NOMO-1 (cell line): ENCODE measurements around the gene STK35.

Experiments used
- DNase-seq, 2 experiments: peaks; one replicate each; lab custom pipeline; 2025; ENCODE audit not compliant: unreplicated experiment in 2 of 2; lab: John Stamatoyannopoulos, UW

Gene STK35

DNA sequence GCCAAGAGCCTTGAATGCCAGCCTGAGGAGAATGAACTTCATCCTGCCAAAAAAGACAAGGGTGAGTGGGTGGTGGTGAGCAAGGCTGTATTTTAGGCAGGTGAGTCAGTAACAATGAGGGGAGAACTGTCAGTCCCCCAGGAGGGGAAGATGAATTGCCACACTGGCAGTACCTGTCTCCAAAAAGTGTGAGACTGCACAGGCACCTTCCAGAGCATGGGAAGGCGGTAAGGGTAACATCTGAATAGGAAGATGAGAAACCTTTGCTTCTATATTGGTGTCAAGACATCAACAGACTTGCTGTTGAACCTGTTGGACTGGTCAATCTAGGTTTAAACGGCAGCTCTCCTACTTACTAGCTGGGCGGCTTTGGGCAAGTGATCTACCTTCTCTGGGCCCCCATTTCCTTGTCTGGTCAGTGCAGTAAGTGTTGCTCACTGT lies 30.9 kb downstream of the STK35 start:
- DNase-seq = no peak

DNA sequence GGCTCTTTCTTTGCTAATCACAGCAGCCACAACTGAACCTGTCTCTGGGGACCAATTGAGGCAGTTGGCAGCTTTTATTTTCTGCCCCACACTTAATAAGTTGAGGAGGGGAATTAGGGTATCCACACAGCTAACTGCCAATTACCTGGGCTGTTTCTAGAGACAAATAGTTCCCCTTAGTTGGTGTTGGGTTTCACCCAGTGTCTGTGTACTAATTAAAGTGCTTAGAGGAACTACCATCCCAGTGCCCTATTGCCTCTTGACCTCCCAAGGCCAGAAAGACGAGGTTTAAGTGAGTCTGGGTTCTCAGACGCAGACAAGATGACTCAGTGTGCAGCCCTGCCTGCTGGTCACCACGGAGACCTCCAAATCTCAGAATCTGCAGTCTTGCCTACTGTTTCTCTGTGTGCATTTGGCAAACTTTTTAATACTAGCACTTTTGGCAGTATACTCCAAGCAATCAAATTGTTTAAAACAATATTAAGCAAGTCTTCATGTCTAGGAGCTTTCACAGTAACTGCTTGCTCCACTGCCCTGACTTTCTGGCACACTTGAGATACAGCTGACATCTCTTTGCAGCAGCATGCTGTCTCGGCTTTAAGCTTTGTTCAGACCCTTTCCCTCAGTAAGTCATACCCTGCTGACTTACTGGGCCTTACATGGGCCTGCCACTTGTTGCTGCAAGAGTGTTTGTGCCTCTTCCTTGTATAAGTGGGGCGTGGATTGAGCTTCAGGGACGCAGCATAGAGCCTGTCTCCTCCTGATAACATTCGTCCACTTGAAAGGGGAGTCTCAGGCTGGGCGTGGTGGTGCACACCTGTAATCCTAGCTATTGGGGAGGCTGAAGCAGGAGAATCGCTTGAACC lies 31.9 kb downstream of the STK35 start:
- DNase-seq = no peak

DNA sequence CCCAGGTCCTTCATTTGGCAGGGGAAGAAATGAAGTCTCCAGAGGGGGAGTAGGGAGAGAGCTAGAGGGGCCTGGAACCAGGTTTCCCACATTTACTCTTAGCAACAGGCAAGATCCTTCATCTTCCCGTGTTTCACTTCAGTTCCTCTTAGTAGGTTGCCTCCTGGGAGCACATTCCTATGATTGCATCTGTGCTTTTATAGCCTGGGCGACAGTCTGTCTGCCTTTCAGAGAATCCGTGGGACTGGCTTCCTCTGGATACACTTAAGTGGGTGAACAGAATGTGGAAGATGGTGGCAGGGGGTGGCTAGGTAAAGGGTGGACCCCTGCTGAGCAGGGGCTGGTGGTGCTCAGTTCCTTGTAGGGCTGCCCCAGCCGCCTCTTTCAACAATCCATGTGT lies 33.4 kb downstream of the STK35 start:
- no peak for DNase-seq

DNA sequence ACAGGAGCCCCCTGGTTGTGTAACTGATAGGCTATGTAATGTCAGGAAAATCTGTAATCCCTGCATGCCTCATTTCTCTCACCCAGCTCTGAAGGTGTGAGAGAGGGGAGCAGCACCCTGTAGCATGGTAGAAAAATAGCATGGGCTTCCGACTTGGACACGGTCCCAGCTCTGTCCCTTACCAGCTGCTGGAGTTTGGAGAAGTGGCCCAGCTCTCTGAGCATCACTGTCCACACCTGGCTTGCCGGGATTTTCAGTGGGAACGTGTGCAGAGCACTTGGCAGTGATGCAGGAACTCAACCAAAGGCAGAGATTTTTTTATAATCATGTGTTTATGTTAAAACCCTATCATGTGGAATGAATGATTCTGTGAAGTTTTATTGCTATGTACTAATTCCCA lies 34.6 kb downstream of the STK35 start:
- no peak for DNase-seq

DNA sequence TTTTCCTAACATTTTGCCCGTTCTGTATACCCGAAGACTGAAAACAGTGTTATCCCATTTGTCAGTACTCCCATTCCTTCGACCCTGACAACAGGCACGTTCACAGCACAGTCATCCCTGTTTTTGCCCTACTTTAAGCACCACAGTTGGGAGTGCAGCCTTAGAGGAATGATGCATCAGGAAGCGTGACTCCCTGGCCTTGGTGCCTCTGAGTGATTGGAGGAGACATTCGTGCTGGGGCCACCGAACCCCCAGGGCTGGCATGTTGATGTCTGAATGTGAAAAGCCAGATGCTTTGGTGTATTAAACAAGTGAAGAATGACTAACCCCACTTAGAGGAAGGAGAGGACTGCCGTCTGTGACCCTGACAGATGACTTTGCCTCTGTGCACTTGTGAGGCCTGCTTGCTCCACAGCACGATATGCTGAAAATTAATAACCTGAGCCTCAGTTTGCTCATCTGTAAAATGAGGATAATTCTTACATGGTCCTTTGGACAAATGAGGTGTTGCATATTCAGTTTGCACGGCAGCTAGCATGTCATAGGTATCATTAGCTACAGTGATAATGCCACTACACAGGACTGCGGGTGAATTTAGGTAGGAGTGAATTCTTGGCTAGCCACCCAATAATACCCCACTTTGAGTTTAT lies 36.0 kb downstream of the STK35 start:
- no peak for DNase-seq

DNA sequence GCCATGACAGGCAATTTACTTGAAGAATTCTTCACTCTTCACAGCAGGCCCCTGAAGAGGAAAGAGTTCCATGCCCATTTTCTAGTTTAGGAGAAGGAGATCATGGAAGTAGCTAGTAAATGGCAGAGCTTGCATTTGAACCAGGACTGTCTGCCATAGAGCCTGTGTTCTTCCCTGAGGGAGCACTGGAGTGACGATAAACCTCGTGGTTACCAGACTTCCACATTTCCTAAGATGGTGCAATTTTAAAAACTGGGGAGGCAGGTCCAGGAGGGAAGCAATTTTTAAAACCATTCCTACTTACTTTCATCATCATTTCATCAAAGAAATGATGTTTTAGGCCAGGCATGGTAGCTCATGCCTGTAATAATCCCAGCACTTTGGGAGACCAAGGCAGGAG lies 36.8 kb downstream of the STK35 start:
- no peak for DNase-seq

DNA sequence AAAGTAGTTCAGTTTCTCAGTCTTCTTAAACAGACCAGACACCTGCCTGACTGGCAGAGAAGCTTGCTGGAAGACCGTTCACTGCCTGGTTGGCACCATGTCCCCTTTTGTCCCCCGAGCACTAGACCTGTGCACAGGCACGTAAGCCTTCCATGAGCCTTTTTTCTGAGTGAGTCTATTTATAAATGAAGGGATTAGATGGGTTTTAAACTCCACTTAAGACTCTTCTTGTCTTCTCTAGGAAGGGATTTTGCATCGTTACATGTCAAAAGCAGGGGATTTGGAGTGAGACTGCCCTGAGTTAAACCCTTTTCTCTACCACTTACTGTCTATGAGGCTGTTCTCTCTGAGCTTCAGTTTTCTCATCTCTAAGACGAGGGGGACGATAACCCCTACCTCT lies 37.6 kb downstream of the STK35 start:
- DNase-seq = no peak

DNA sequence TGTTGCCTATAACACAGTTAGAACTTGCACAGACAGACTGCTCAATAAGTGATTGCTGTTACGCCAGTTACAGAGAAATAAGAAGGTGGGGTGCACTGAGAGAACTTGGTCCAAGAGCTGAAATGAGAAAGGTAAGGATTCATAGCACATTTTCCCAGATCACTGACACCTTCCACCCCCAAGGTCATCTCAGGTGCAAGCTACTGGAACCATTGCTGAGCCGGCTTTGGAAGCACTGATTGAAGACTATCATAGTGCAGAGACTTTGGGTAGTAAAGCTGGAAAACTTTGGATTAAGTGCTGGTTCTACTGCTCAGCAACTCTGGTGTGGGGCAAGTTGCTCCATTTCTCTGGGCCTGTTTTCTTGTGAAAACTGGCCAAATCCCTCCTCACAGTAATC lies 38.1 kb downstream of the STK35 start:
- DNase-seq = no peak

DNA sequence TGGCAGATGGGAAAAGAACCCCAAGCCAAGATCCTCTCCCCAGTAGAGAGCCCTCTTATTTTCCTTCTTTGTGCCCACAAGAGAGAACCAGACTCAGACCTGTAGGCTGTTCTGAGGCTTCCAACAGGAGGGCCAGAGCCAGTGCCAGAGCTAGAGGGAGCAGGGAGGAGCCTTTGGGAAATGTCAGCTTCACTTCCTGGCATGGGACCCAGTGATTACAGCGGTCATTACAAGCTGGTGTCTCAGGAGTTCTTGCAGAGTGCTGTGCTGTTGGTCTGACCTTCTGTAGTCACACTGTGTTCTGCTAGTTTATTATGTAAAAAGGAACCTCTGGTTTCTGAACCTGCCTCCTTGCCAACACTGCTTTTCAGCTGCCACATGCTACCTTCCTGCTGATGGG lies 38.9 kb downstream of the STK35 start:
- no peak for DNase-seq

DNA sequence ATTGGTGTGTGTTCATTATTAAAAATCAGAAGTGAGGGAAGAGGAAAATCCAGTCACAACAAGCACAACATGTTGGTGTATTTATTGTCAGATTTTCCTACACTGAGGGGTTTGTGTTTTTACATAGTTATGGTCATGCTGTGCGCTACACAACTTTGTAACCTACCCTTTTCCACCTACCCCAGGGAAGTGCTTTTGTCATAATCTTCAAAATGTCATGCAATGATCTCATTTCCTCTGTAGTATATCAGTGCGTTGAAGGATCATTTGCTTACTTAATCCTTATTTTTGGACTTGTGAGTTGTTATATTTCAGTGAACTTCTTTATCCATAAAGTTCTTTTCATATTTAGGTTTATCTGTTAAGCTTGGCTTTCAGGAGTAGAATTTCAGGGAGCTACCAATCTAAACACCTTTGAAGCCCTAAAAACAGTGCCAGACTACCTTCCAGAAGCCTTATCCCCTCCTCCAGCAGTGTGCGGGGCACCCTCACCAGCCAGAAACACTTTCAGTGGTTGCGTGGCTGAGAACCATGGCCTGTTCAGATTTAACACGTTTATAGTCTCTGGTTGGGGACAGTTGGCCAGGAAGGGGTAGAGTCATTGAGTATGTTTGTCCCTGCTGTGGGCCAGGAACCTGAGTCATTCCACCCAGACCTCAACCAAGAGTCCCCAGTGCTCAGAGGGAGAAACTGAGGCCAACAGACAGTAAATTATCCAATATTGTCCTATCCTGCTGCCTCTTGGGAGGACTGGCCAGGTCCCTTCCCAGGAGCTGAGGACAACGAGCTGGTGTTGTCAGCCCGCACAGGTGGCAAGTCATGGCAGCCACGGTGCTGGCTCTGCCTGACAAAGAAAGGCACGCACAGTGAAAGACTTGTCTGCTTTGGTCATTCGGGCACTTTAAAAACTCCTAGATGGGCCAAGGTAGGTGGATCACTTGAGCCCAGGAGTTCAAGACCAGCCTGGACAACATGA lies 40.3 kb downstream of the STK35 start:
- DNase-seq = no peak

DNA sequence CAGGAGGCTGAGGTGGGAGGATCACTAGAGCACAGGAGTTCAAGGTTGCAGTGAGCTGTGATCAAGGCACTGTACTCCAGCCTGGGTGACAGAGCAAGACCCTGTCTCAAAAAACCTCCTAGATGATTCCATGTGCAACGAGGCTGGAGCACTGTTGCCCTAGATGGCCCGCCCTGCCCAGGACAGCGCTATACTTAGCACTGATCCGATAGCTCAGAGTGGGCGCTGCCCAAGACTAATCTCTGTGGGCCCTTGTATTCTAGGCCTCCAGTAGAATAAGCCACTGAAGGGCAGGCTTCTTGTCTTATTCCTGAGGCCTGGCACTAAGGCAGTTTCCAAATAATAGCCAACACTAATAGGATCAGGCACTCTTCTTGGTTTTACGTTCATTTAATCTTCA lies 41.0 kb downstream of the STK35 start:
- no peak for DNase-seq

DNA sequence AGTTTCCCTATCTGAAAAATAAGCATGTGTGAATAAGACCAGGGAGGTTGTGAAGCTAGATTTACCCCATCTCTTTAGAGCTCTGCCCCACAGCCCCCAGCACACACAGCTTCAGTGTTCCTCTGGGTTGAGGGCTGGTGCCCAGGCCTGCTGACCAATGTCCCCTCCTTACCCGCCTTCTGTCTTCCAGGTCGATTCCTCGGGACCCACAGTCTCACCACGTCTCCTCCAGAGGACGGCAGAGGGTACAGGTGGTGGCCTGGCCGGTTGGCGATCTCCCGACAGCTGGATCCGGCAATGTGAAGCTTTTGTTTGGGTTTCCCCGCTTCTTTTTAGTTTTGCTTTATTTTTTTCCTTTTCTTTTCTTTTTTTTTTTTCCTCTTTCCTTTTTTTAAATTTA lies 42.0 kb downstream of the STK35 start:
- DNase-seq = no peak

DNA sequence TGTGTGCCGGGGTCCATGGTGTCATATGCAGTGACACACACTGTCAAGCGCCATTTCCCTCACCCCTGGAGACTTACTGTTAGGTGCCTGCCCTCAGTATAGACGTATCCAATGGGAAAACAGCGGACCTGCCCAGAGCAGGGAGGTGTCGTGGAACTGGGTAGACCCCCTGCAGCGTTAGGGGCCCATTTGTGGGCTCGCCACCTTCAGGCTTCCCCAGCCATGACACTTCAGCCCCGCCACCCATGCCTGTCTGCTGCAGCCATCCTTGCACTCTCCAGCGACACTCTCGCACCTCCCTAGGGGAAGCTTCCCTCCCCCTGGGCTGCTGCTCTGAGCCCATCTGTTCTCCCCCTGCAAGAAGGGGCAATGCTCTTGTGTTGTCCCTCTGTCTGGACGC lies 43.2 kb downstream of the STK35 start:
- no peak for DNase-seq

DNA sequence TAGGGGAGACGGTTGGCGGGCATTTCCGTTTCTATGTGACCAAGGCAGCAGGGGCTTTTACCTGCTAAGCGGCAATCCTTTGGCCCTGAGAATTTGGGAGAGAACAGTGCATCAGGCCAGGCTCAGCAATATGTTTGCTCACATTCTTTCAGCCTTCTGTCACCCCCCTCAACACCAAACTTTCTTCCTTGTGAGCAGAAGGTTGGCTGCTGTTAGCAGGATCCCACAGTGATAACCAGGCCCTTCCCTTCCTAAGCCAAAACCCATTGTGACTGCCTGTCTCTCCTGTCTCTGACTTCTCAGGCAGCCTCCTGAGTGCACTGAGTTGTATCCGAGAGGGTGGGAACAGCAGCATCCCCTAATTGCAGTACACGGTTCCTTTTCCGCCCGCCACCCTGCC lies 43.7 kb downstream of the STK35 start:
- no peak for DNase-seq

DNA sequence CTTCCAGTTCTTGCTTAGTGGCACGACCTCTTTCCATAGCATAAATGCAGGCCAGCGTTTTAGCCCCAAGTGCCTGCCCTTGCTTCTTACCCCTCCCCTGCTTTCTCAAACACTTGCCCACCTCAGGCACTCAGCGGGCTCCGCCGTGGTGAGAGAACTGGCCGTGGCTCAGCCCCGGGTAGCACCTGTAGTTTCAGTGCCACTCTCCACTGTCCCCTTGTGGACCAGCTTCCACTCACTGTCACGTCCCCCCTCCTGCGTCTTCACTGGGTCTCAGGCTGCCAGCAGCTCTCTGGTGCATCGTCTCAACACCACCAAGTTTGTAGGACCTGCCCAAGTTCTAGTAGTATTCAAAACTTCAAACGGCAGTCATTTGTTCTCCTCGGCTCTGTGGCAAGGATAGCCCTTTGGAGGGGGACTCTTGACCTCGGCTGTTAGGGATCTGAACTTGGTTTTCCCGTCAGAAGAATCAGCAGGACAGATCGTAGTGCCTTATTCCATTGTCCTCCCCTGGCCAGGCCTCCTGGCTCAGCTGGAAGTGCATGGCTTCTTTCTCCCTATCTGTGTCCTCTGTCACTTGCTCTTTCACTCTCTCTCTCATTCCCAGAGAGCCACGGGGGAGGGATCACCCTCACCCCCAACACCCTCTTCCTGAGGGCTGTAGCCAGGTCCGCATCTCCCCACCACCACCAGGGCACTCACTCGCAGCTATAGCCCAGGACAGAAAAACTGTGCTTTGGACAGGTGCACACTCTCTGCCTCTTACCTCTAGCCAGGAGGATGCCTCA lies 44.6 kb downstream of the STK35 start:
- no peak for DNase-seq

DNA sequence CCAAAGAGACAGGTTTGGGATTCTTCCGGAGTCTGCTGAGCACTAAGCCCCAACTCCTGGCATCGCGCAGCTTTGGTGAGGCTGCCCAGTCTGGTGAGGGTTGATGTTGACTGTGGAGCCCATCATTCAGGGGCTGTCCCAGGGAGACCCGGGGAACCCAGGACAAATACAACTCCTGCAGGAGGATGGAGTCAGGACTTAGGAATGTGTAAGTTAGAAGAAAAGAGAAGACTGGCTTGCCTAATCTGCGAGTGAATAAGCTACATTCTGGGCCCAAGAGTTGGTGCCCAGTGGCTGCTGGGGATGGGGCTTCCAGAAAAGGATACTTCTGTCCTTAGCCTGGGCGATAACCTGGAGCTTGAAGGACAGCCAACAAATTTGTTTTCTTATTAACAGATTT lies 47.9 kb downstream of the STK35 start:
- DNase-seq = no peak

DNA sequence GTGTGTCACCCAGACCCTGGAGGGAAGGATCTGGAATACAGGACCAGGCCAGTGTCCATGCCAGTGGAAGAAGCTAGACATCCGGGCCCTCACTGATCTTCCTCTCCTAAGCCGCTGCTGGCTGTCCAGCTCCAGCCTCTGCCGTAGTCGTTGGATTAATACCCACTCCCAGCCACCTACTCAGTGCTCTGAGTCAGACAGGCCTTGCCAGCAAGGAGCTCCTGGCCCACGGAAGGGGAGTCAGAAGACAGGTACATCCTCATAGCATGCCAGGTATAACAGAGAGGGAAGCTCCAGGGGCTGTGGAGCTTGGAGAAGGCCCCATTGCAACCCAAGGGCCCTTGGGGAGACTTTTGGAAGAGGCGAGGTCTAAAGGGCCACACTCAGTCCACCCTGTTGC lies 49.0 kb downstream of the STK35 start:
- DNase-seq = no peak

DNA sequence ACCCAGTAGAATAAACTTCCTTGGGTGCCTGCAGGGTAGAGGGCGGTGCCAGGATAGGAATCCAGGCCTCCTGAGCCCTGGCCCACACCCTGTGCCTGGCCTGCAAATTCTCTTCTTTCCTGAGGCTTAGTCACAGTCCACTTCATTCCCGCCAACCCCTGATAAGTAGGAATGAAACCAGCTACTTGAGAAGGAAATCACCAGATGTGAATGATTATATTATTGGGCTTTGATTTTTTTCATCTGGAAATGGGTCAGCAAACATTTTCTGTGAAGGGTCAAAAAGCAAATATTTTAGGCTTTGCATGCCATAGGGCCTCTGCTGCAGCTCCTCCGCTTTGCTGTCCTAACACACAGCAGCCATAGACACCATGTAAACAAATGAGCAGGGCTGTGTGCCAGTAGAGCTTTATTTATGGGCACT lies 50.2 kb downstream of the STK35 start:
- no peak for DNase-seq

DNA sequence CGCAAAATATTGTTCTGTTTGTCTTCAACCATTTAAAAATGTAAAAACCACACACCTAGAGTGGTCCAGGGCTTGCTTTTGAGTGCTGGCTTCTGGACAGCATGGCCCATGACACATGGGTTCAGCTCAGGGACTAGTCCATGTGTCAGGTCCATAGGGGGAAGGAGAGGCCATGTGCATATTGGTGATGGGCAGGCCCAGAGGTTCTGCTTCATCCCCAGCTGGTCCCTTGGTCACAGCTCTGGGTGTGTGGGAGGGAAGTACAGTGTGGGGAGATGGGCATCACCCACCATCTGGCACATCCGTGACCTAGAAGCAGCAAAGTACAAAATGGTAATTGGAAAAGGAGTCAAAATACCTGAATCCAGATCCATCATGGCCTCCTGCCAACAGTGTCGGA lies 50.7 kb downstream of the STK35 start:
- no peak for DNase-seq

DNA sequence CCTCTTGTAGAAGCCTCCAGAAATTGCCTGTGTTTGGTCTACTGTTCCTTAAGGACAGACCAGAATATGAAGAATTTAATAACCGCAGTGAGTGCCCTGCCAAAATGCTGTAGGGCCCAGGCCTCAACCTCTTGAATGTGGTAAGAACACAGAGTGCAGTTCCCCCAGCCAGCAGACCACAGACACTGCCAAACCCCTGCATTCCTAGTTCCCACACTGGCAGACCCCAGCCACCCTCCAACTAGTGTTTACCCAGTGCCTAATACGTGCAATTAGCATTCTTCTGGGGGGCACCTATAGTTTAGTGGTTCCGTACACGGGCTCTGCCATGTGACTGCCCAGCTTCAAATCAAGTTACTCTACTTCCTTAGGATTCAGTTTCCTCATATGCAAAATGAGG lies 51.7 kb downstream of the STK35 start:
- DNase-seq = no peak
